Neural progenitor cell (in vitro differentiated cells): ENCODE results near the gene ANKRD53.

Source experiments
- EZH2 ChIP-seq: fragments of 200-600 bp; sonication (generic); IDR thresholded peaks from 2 replicates; pipeline ENCODE4 v1.6.1; 2017; ENCODE audit warnings: antibody characterized with exemption, mild to moderate bottlenecking, moderate library complexity
- EZH2phosphoT487 ChIP-seq: fragments of 200-600 bp; sonication (generic); IDR thresholded peaks from 2 replicates; pipeline ENCODE4 v1.6.1; 2017; ENCODE audit warnings: antibody characterized with exemption
- TF ChIP-seq, protein P1 (sequence below): fragments of 200-600 bp; sonication (generic); IDR thresholded peaks from 2 replicates; pipeline ENCODE4 v1.5.1; 2017; ENCODE audit warnings: antibody characterized with exemption, mild to moderate bottlenecking

DNA sequence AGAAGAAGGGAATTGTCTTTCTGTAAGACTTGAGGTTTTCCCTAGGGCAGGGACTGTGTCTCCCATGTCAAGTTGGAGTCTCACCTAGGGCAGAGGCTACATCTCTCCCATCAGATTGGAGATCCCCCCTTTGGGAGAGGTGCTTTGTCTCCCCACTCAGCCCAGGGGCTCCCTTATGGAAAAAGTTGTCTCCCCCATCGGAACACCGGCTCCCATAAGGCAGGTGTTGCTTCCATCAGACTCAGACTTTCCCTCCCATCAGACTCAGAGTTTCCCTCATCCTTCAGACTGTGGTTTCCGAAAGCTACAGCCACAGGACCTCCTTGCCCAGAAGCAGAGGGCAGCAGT, 5.8 kb downstream of the ANKRD53 start:
- TF ChIP-seq, protein P1, sequence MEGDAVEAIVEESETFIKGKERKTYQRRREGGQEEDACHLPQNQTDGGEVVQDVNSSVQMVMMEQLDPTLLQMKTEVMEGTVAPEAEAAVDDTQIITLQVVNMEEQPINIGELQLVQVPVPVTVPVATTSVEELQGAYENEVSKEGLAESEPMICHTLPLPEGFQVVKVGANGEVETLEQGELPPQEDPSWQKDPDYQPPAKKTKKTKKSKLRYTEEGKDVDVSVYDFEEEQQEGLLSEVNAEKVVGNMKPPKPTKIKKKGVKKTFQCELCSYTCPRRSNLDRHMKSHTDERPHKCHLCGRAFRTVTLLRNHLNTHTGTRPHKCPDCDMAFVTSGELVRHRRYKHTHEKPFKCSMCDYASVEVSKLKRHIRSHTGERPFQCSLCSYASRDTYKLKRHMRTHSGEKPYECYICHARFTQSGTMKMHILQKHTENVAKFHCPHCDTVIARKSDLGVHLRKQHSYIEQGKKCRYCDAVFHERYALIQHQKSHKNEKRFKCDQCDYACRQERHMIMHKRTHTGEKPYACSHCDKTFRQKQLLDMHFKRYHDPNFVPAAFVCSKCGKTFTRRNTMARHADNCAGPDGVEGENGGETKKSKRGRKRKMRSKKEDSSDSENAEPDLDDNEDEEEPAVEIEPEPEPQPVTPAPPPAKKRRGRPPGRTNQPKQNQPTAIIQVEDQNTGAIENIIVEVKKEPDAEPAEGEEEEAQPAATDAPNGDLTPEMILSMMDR: no peak
- TF ChIP-seq EZH2phosphoT487: no peak
- no peak for TF ChIP-seq EZH2
